Esophagus (tissue), 2 donors: ENCODE data around the gene BCR. TPM values are rescaled to one million over a fixed set of nuclear protein-coding genes. Genes with fewer than 3 reads are reported as not detected.

Source experiments
- H3K27ac ChIP-seq, 2 donors: one replicate each; pipeline ENCODE4 v1.5.1; 2013; ENCODE audit warnings: low read depth in 2 of 2, mild to moderate bottlenecking in 2 of 2, inconsistent platforms in 1 of 2, low read length in 1 of 2, moderate library complexity in 1 of 2
- H3K27me3 ChIP-seq, 2 donors: one replicate each; pipeline ENCODE4 v1.6.1; 2013; ENCODE audit warnings: low read length in 2 of 2, control low read depth in 1 of 2, mild to moderate bottlenecking in 1 of 2; ENCODE audit not compliant: insufficient read depth in 2 of 2, control insufficient read depth in 1 of 2
- H3K36me3 ChIP-seq, 2 donors: one replicate each; pipeline ENCODE4 v1.6.1; 2013; ENCODE audit warnings: low read length in 1 of 2; ENCODE audit not compliant: control insufficient read depth in 2 of 2, insufficient read depth in 2 of 2
- H3K4me1 ChIP-seq, 2 donors: one replicate each; pipeline ENCODE4 v1.6.1; 2013; ENCODE audit warnings: low read length in 1 of 2; ENCODE audit not compliant: control insufficient read depth in 2 of 2, insufficient read depth in 2 of 2
- H3K4me3 ChIP-seq, 2 donors: one replicate each; pipeline ENCODE4 v1.5.1; 2013; ENCODE audit warnings: low read length in 2 of 2, mild to moderate bottlenecking in 2 of 2, low read depth in 1 of 2, moderate library complexity in 1 of 2
- H3K9me3 ChIP-seq, 2 donors: one replicate each; pipeline ENCODE4 v1.6.1; 2013; ENCODE audit warnings: mild to moderate bottlenecking in 2 of 2, low read depth in 1 of 2, low read length in 1 of 2, moderate library complexity in 1 of 2; ENCODE audit not compliant: control insufficient read depth in 2 of 2, insufficient read depth in 1 of 2
- WGBS, 2 donors: extraction: QIAGEN DNeasy Blood & Tissue Kit; methylation state at CpG; one replicate each; pipeline ENCODE4 v1.1.7; 2013; 5-methylcytosine and 5-hydroxymethylcytosine counted together
- polyA plus RNA-seq, 2 donors: library from polyadenylated mRNA; stranded (reverse); fragments of 200-250 nt; gene quantifications; one replicate each; pipeline ENCODE4 v1.2.3, GENCODE V29; 2013
- donor health status: healthy with polysubstance abuse.
- donor health status: Bipolar disorder and iron deficiency.

Gene BCR
- polyA plus RNA-seq, 2 donors, result 27.8 to 30.2 TPM

DNA sequence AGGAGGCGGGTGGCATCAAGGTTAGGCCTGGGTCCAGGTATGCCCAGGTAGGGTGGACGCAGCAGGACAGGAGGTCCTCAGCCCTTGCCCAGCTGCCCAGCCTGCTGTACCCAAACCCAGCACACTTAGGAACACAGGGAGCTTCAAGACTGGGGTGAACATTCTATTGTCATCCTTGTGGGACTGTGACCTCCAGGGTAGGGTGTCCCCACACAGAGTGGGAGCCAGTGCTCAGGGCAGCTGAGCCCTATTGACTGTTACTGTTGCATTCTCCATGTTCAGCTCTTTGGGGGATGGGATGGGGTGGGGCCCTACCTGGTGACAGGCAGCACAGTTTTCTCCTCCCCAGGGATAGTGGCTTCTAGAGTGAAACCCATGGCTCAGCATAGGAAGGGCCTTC lies 106.0 kb downstream of the BCR start:
- H3K27me3 ChIP-seq, result no peaks in the 10 kb centered on the region
- peaks cover 4 to 69% of the 10 kb centered on the region in 2 donors for H3K36me3 ChIP-seq
- H3K27ac ChIP-seq, result no peak overlapping the region
- H3K4me3 ChIP-seq, result no peak overlapping the region
- 98 to 100% methylated on average over 2 of the region's 2 CpGs for WGBS, 2 donors
- H3K4me1 ChIP-seq, result peaks cover 4 to 19% of the 10 kb centered on the region in 2 donors
- H3K9me3 ChIP-seq, result no peaks in the 10 kb centered on the region

DNA sequence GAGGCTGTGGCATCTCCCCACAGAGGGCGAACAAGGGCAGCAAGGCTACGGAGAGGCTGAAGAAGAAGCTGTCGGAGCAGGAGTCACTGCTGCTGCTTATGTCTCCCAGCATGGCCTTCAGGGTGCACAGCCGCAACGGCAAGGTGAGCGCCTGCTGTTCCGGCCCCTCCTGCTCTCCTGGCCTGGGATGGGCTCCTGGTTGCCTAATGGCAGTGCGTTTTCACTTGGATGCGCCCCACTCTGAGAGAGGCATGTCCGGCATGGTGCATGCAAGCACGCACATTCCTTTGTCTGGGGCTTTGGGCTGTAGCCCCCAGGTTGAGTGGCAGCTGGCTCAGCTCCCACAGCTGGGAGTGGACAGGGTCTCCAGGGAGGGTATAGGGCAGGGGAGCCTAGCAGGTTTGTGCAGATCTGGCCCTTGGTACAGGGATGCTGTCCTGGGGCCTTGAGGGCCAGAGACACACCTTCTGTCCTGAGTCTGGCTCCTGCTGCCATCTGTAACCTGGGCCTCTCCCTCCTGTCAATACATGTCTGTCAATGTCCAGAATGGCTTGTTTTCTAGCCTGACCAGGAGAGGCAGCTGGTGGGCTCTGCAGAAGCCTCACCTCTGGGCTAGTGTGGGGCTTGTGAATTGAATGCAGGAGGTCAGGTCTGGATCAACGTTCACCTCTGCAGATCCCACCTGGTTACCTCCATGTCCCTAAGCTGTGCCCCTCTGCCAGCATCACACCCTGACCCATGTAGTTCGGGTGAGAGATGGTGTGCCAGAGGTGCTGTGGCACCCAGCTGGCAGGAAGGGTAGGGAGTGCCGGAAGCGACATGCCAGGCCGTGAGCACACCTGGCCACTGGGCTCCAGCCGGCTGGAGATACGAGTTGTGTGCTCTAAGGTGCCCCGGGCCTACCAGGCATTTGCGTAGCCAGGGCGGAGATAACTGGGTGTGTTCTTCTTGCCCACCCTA lies 107.1 kb downstream of the BCR start:
- WGBS, 2 donors, result 91 to 94% methylated on average over 21 of the region's 21 CpGs
- Histone ChIP-seq H3K4me3 (no peak overlapping the region), H3K4me1 (peaks cover 3 to 9% of the 10 kb centered on the region in 2 donors), H3K36me3 (peaks cover 4 to 74% of the 10 kb centered on the region in 2 donors), H3K9me3 (no peaks in the 10 kb centered on the region), H3K27me3 (no peaks in the 10 kb centered on the region), H3K27ac (no peak overlapping the region)

DNA sequence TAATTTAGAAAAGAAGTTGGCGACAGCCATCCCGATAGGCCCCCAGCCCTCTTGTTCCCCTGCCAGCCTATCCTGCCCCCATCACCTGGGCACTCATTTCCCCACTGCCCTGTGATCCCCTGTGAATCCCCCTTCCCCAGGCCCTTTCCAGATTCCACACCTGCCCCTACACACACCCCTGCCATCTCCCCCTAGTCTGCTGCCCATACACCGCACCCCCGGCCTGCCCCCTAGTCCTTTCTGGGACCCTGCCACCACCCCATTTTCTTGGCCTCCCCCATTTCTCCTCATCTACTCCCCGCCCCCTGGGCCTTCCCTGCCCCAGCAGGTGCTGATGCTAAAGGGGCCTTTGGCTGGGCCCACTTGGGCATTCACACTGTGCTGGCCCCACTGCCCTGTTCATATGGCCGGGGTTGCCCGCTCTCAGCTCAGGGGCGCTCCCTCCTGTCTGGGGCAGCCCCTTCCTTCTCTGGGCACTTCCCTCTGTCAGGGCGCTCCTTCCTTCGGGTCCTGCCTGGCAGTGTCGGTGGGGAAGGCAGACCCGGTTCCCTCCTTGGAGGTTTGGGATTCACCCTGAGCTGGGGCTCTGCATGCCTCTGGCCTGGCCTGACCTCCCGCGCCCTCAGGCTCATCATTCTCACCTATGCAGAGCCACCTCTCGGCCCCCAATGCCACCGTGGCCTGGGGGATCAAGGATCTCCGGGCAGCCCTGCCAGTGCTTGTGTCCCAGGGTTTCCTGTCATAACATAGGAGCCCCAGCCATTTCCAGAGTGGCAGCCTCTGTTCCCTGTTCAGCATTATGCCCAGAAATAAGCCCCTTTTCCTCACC lies 108.2 kb downstream of the BCR start:
- Histone ChIP-seq H3K27ac (peak overlapping the region in 1 of 2 donors; percentile 27), H3K4me1 (no peaks in the 10 kb centered on the region), H3K27me3 (no peaks in the 10 kb centered on the region), H3K36me3 (peaks cover 4 to 74% of the 10 kb centered on the region in 2 donors), H3K4me3 (no peak overlapping the region), H3K9me3 (no peaks in the 10 kb centered on the region)
- WGBS, 2 donors, result 94 to 97% methylated on average over 17 of the region's 17 CpGs

DNA sequence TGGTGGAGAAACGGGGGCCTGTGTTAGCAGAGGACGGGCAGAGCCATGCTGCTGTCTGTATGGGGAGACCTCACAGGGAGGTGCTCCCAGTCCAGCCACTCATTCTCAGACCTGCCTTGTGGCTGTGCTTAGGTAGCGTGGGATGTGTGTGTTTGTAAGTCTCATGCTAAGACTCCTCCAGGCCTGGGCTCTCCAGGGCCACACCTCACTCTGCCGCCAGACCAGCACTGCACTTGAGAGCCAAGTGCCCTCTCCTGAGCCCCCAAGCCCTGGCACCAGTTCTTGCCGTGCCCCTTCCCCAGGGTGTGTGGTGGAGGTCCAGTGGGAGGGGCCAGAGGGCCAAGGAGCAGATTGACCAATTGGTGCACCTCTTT lies 108.8 kb downstream of the BCR start:
- H3K27me3 ChIP-seq, result no peaks in the 10 kb centered on the region
- no peaks in the 10 kb centered on the region for H3K4me1 ChIP-seq
- peaks cover 4 to 72% of the 10 kb centered on the region in 2 donors for H3K36me3 ChIP-seq
- H3K9me3 ChIP-seq, result no peaks in the 10 kb centered on the region
- peak overlapping the region in 1 of 2 donors; percentile 27 for H3K27ac ChIP-seq
- WGBS, 2 donors, result 75 to 89% methylated on average over 5 of the region's 5 CpGs
- no peak overlapping the region for H3K4me3 ChIP-seq

DNA sequence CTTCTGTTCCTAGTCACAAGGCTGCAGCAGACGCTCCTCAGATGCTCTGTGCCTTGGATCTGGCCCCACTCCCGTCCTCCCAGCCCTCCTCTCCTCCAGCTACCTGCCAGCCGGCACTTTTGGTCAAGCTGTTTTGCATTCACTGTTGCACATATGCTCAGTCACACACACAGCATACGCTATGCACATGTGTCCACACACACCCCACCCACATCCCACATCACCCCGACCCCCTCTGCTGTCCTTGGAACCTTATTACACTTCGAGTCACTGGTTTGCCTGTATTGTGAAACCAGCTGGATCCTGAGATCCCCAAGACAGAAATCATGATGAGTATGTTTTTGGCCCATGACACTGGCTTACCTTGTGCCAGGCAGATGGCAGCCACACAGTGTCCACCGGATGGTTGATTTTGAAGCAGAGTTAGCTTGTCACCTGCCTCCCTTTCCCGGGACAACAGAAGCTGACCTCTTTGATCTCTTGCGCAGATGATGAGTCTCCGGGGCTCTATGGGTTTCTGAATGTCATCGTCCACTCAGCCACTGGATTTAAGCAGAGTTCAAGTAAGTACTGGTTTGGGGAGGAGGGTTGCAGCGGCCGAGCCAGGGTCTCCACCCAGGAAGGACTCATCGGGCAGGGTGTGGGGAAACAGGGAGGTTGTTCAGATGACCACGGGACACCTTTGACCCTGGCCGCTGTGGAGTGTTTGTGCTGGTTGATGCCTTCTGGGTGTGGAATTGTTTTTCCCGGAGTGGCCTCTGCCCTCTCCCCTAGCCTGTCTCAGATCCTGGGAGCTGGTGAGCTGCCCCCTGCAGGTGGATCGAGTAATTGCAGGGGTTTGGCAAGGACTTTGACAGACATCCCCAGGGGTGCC lies 109.8 kb downstream of the BCR start:
- peak overlapping the region in 1 of 2 donors; percentile 30 for H3K27ac ChIP-seq
- no peaks in the 10 kb centered on the region for H3K4me1 ChIP-seq
- H3K9me3 ChIP-seq, result no peaks in the 10 kb centered on the region
- H3K4me3 ChIP-seq, result no peak overlapping the region
- H3K27me3 ChIP-seq, result no peaks in the 10 kb centered on the region
- WGBS, 2 donors, result 64 to 67% methylated on average over 18 of the region's 18 CpGs
- peaks cover 4 to 68% of the 10 kb centered on the region in 2 donors for H3K36me3 ChIP-seq

DNA sequence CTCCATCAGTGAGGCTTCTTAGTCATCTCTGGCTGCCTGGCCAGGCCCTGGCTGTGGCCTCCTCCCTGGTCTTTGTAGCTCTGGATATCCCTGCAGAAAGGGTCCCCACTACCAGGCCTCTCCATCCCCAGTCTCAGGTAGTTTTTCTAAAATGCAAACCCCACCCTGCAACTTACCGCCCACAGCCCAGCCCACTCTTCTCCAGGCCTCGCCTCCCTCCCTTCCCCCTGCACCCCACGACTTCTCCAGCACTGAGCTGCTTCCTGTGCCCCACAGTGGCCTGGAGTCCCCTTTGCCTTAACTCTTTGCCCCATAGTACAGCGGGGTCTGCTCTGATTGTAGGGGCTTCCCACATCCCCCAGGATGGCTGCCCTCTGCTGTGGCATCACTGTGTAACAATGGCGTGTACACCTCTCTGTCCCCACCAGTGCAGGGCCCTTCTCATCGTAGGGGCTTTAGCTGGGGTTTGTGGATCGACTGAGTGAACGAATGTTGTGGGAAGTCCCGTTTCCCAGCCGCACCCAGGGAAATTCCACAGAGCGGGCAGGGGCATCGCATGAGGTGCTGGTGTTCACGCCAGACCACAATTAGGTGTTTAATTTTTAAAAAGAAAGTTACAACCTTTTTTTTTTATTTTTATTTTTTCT lies 111.6 kb downstream of the BCR start:
- H3K4me3 ChIP-seq, result no peak overlapping the region
- no peaks in the 10 kb centered on the region for H3K9me3 ChIP-seq
- H3K4me1 ChIP-seq, result no peaks in the 10 kb centered on the region
- H3K36me3 ChIP-seq, result peaks cover 0 to 70% of the 10 kb centered on the region in 2 donors
- 66 to 75% methylated on average over 13 of the region's 13 CpGs for WGBS, 2 donors
- no peak overlapping the region for H3K27ac ChIP-seq
- no peaks in the 10 kb centered on the region for H3K27me3 ChIP-seq

DNA sequence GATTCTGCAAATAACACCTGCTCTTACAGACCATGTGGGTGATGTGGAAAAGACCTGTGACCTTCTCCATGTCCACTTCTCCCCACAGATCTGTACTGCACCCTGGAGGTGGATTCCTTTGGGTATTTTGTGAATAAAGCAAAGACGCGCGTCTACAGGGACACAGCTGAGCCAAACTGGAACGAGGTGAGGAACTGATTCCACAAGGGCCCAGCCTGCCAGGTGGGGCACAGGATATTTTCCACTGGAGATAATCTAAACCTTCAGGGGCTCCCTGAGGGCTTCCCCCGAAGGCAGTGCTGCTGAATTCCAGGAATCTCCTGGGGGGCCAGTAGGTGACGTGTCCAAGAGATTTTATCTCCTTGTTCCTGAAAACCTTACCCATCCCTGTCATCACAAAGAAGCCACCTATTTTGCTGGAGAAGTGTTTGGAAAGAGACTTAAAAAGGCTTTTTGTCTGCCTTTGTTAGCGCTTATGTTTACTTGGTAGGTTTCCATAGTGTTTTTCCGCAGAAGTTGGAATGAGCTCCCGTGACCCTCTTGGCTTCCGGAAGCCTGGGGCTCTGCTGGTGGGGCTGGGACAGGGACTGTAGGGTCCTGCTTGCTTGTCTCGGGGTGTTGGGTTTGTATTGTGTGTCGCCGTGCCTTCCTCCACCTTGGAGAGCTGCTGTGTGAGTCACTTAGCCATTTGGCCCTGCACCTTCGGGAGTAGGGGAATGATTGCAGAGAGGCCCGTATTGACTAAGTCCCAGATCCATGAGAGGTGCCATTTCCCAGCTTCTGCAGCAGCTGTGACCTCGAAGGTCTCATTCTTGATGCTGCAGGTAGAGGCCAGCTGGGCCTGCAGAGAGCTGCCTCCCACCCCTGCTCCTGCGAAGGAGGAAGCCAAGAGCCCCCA lies 112.4 kb downstream of the BCR start:
- Histone ChIP-seq H3K4me1 (no peaks in the 10 kb centered on the region), H3K9me3 (no peaks in the 10 kb centered on the region), H3K36me3 (peaks cover 4 to 69% of the 10 kb centered on the region in 2 donors), H3K27me3 (no peaks in the 10 kb centered on the region), H3K4me3 (no peak overlapping the region), H3K27ac (no peak overlapping the region)
- WGBS, 2 donors, result 64 to 67% methylated on average over 17 of the region's 17 CpGs

DNA sequence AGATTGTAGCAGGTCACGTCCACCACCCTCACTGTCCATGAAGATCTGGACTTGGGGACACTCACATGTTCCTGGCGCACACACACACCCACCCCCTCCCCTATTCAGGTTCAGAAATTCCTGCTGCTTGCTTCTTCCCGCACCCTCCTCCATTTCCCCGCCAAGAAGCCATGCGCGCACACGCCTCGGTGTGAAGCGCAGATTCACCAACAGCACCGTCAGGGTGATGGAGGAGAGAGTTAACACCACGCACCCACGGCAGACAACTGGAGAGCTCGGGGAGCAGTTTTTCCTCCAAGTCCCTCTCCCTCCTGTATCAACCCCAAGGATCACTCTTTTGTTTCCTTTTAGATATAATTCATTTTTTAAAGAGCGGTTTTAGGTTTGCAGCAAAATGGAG lies 113.4 kb downstream of the BCR start:
- Histone ChIP-seq H3K27ac (no peak overlapping the region), H3K4me3 (no peak overlapping the region), H3K4me1 (no peaks in the 10 kb centered on the region), H3K36me3 (peaks cover 8 to 62% of the 10 kb centered on the region in 2 donors), H3K9me3 (no peaks in the 10 kb centered on the region), H3K27me3 (no peaks in the 10 kb centered on the region)
- 90 to 95% methylated on average over 14 of the region's 14 CpGs for WGBS, 2 donors
